Lower leg skin (tissue), 4 donors: ENCODE measurements around the gene MAP1LC3A. TPM values are rescaled to one million over a fixed set of nuclear protein-coding genes. Genes with fewer than 3 reads are reported as not detected.

Experiments used
- DNase-seq, 2 donors: peaks; one replicate each; pipeline ENCODE4 v3.0.0-alpha.2; 2019; ENCODE audit warnings: low spot score in 2 of 2
- H3K4me3 ChIP-seq: fragments of 200-600 bp; sonication (generic); 2 replicates; pipeline ENCODE4 v1.5.1; 2017; ENCODE audit warnings: mild to moderate bottlenecking, low read depth; ENCODE audit not compliant: poor library complexity, severe bottlenecking
- CTCF ChIP-seq, 3 donors: fragments of 450-650 bp; IDR thresholded peaks; one replicate each; pipeline ENCODE4 v1.5.1; 2016; ENCODE audit warnings: antibody characterized with exemption in 3 of 3, mild to moderate bottlenecking in 3 of 3, moderate library complexity in 2 of 3
- POLR2A ChIP-seq, 2 donors: fragments of 450-650 bp; IDR thresholded peaks; one replicate each; pipeline ENCODE4 v1.6.1; 2016 to 2017; ENCODE audit warnings: antibody characterized with exemption in 2 of 2, mild to moderate bottlenecking in 1 of 2, moderate library complexity in 1 of 2
- WGBS, 2 donors: methylation state at CpG; one replicate each; pipeline ENCODE4 v1.1.5; 2018; 5-methylcytosine and 5-hydroxymethylcytosine counted together
- intact Hi-C: fragments of 100-400 bp; cut with DNase I; formaldehyde crosslinking; loops from one replicate; pipeline ENCODE4 v1.15.0; 2023; ENCODE audit warnings: low total_unique reads
- total RNA-seq, 4 donors: library from RNA; depleted of rRNA; stranded (reverse); fragments of >200 nt; gene quantifications; one replicate each; pipeline ENCODE4 v1.1.0, GENCODE V29; 2016

The MAP1LC3A gene
- total RNA-seq, 4 donors from 2014 or later, result 127 to 293 (median 147) TPM

GRCh38 chr20:34532756-34533155 is 25.8 kb upstream of the MAP1LC3A start:
- H3K4me3 ChIP-seq, result no peak overlapping the region
- WGBS, 2 donors, result 92 to 97% methylated on average over 7 of the region's 7 CpGs
- no peak for TF ChIP-seq POLR2A (IDR thresholded peaks at IDR 0.05)
- no peak for TF ChIP-seq CTCF (IDR thresholded peaks at IDR 0.05)
- intact Hi-C loops, result no loop called here
- DNase-seq, result no peak

GRCh38 chr20:34534391-34535165 is 23.9 kb upstream of the MAP1LC3A start:
- DNase-seq, result no peak
- 88 to 91% methylated on average over 15 of the region's 15 CpGs for WGBS, 2 donors
- intact Hi-C loops, result no loop called here
- TF ChIP-seq CTCF (IDR thresholded peaks at IDR 0.05) (no peak), POLR2A (IDR thresholded peaks at IDR 0.05) (no peak)
- no peak overlapping the region for H3K4me3 ChIP-seq

GRCh38 chr20:34535301-34535840 is 23.1 kb upstream of the MAP1LC3A start:
- 91 to 97% methylated on average over 15 of the region's 15 CpGs for WGBS, 2 donors
- no peak overlapping the region for H3K4me3 ChIP-seq
- TF ChIP-seq CTCF (IDR thresholded peaks at IDR 0.05) (no peak), POLR2A (IDR thresholded peaks at IDR 0.05) (no peak)
- DNase-seq, result no peak
- intact Hi-C loops, result no loop called here

GRCh38 chr20:34535857-34536256 is 22.7 kb upstream of the MAP1LC3A start:
- WGBS, 2 donors, result 82 to 97% methylated on average over 2 of the region's 2 CpGs
- no peak overlapping the region for H3K4me3 ChIP-seq
- no peak for TF ChIP-seq CTCF (IDR thresholded peaks at IDR 0.05)
- TF ChIP-seq POLR2A (IDR thresholded peaks at IDR 0.05), result no peak
- DNase-seq, result no peak
- intact Hi-C loops, result no loop called here

GRCh38 chr20:34536798-34537394 is 21.6 kb upstream of the MAP1LC3A start:
- intact Hi-C loops, result no loop called here
- no peak for TF ChIP-seq POLR2A (IDR thresholded peaks at IDR 0.05)
- TF ChIP-seq CTCF (IDR thresholded peaks at IDR 0.05), result no peak
- WGBS, 2 donors, result 78 to 81% methylated on average over 10 of the region's 10 CpGs
- no peak for DNase-seq
- no peak overlapping the region for H3K4me3 ChIP-seq
